Uterus (tissue), 4 donors: ENCODE data around the gene SENP3. TPM values are rescaled to one million over a fixed set of nuclear protein-coding genes. Genes with fewer than 3 reads are reported as not detected.
"Not testable (repeated sequence)": the region's sequence is repeated elsewhere in the genome, so short reads cannot be mapped to it uniquely, and the experiment has no call there.

Experiments used
- DNase-seq, 2 donors: peaks; one replicate each; pipeline ENCODE4 v3.0.0-alpha.2; 2019 to 2020
- H3K27ac ChIP-seq, 2 donors: fragments of 200-600 bp; sonication (generic); 1 replicate in 1 of 2; 2 replicates in 1 of 2; pipeline ENCODE4 v1.5.1; 2016 to 2018
- H3K27me3 ChIP-seq, 2 donors: fragments of 200-600 bp; sonication (generic); one replicate each; pipeline ENCODE4 v1.5.1; 2018 to 2019; ENCODE audit warnings: control low read depth in 1 of 2
- H3K36me3 ChIP-seq, 2 donors: fragments of 200-600 bp; sonication (generic); one replicate each; pipeline ENCODE4 v1.5.1; 2019; ENCODE audit warnings: control low read depth in 1 of 2
- H3K4me1 ChIP-seq, 2 donors: fragments of 200-600 bp; sonication (generic); one replicate each; pipeline ENCODE4 v1.5.1; 2018 to 2019; ENCODE audit warnings: control low read depth in 1 of 2
- H3K4me3 ChIP-seq, 2 donors: fragments of 200-600 bp; sonication (generic); 1 replicate in 1 of 2; 2 replicates in 1 of 2; pipeline ENCODE4 v1.5.1; 2018 to 2019; ENCODE audit warnings: mild to moderate bottlenecking in 1 of 2
- H3K9me3 ChIP-seq, 2 donors: fragments of 200-600 bp; sonication (generic); one replicate each; pipeline ENCODE4 v1.5.1; 2019; ENCODE audit warnings: control low read depth in 1 of 2
- CTCF ChIP-seq, 4 experiments: fragments of 200-600 bp in 2 of 4; fragments of 450-650 bp in 2 of 4; sonication (generic) in 2 of 4; IDR thresholded peaks; one replicate each; pipeline ENCODE4 v1.5.1; 2016 to 2019; ENCODE audit warnings: antibody characterized with exemption in 4 of 4, mild to moderate bottlenecking in 2 of 4, moderate library complexity in 1 of 4
- POLR2A ChIP-seq, 2 donors: fragments of 450-650 bp; IDR thresholded peaks; one replicate each; pipeline ENCODE4 v1.6.1; 2016; ENCODE audit warnings: antibody characterized with exemption in 2 of 2, mild to moderate bottlenecking in 1 of 2, moderate library complexity in 1 of 2
- intact Hi-C: fragments of 100-400 bp; cut with DNase I; formaldehyde crosslinking; loops from one replicate; pipeline ENCODE4 v1.15.1; 2023; ENCODE audit warnings: low total_unique reads
- total RNA-seq, 4 donors: library from RNA; depleted of rRNA in 3 of 4; stranded (reverse); fragments of >200 nt in 3 of 4; gene quantifications; one replicate each; pipeline versions ENCODE4 v1.1.0 to v1.2.4, GENCODE V29; 2014 to 2023
- donor health status: DM: yes; HTN: yes; CAD: no.

Gene SENP3
- total RNA-seq, 4 donors from 2014 or later = 45.9 to 106 (median 59.5) TPM

GRCh38 chr17:7590743-7591142, 29.0 kb downstream of the SENP3 start:
- no peaks in the 10 kb centered on the region for H3K36me3 ChIP-seq
- no peak for DNase-seq
- H3K27me3 ChIP-seq = no peaks in the 10 kb centered on the region
- peaks cover 0 to 4% of the 10 kb centered on the region in 2 donors for H3K4me1 ChIP-seq
- no peak overlapping the region for H3K27ac ChIP-seq
- no peaks in the 10 kb centered on the region for H3K9me3 ChIP-seq
- intact Hi-C loops = no loop called here
- H3K4me3 ChIP-seq = no peak overlapping the region
- TF ChIP-seq POLR2A (IDR thresholded peaks at IDR 0.05) = no peak
- TF ChIP-seq CTCF (IDR thresholded peaks at IDR 0.05) = no peak

GRCh38 chr17:7591596-7591995, 29.9 kb downstream of the SENP3 start:
- intact Hi-C loops = no loop called here
- no peaks in the 10 kb centered on the region for H3K36me3 ChIP-seq
- DNase-seq = no peak
- no peaks in the 10 kb centered on the region for H3K27me3 ChIP-seq
- no peak overlapping the region for H3K27ac ChIP-seq
- peaks cover 0 to 4% of the 10 kb centered on the region in 2 donors for H3K4me1 ChIP-seq
- TF ChIP-seq POLR2A (IDR thresholded peaks at IDR 0.05) (no peak), CTCF (IDR thresholded peaks at IDR 0.05) (no peak)
- no peaks in the 10 kb centered on the region for H3K9me3 ChIP-seq
- no peak overlapping the region for H3K4me3 ChIP-seq

GRCh38 chr17:7592422-7593021, 30.8 kb downstream of the SENP3 start:
- H3K27ac ChIP-seq = no peak overlapping the region
- H3K36me3 ChIP-seq = no peaks in the 10 kb centered on the region
- H3K4me1 ChIP-seq = peaks cover 0 to 4% of the 10 kb centered on the region in 2 donors
- H3K9me3 ChIP-seq = no peaks in the 10 kb centered on the region
- H3K4me3 ChIP-seq = no peak overlapping the region
- no peak for TF ChIP-seq POLR2A (IDR thresholded peaks at IDR 0.05)
- no peak for TF ChIP-seq CTCF (IDR thresholded peaks at IDR 0.05)
- H3K27me3 ChIP-seq = no peaks in the 10 kb centered on the region
- no peak for DNase-seq
- intact Hi-C loops = no loop called here

- Histone ChIP-seq H3K4me1 (peaks cover 0 to 4% of the 10 kb centered on the region in 2 donors), H3K27ac (no peak overlapping the region), H3K4me3 (no peak overlapping the region), H3K27me3 (no peaks in the 10 kb centered on the region), H3K36me3 (no peaks in the 10 kb centered on the region), H3K9me3 (no peaks in the 10 kb centered on the region)
- intact Hi-C loops = no loop called here
- DNase-seq = no peak
- TF ChIP-seq CTCF (IDR thresholded peaks at IDR 0.05) (no peak), POLR2A (IDR thresholded peaks at IDR 0.05) (no peak)
These were observed 31.6 kb downstream of the SENP3 start for GRCh38 chr17:7593296-7593695.

GRCh38 chr17:7597561-7597960, 35.8 kb downstream of the SENP3 start:
- H3K36me3 ChIP-seq, H3K27me3 ChIP-seq, DNase-seq, H3K27ac ChIP-seq, H3K9me3 ChIP-seq, H3K4me3 ChIP-seq, intact Hi-C loops, H3K4me1 ChIP-seq: not testable (repeated sequence)

- Histone ChIP-seq H3K27me3 (no peaks in the 10 kb centered on the region), H3K4me1 (peaks cover 0 to 7% of the 10 kb centered on the region in 2 donors), H3K4me3 (no peak overlapping the region), H3K36me3 (no peaks in the 10 kb centered on the region), H3K27ac (no peak overlapping the region), H3K9me3 (no peaks in the 10 kb centered on the region)
- no peak for DNase-seq
- TF ChIP-seq POLR2A (IDR thresholded peaks at IDR 0.05) (no peak), CTCF (IDR thresholded peaks at IDR 0.05) (no peak)
- intact Hi-C loops = no loop called here
These were observed 44.6 kb downstream of the SENP3 start for GRCh38 chr17:7606280-7606679.
